Stimulated activated CD4-positive, alpha-beta T cell treated with anti-CD3 and anti-CD28 coated beads, Interleukin-1b, Interleukin-23, amount 100 ng/mL, for 4 hours (primary cell): ENCODE measurements around the gene ARHGAP8.
"Not testable (repeated sequence)": the region's sequence is repeated elsewhere in the genome, so short reads cannot be mapped to it uniquely, and the experiment has no call there.

Source experiments
- DNase-seq, 2 donors: peaks; one replicate each; pipeline ENCODE4 v3.0.0-alpha.2; 2020; ENCODE audit warnings: low read depth in 2 of 2

The ARHGAP8 gene

GRCh38 chr22:44889255-44889878 is 137.0 kb downstream of the ARHGAP8 start:
- no peak for DNase-seq

GRCh38 chr22:44890416-44891292 is 138.3 kb downstream of the ARHGAP8 start:
- DNase-seq: no peak

GRCh38 chr22:44891293-44891747 is 138.9 kb downstream of the ARHGAP8 start:
- no peak for DNase-seq

- DNase-seq: no peak
Observed at GRCh38 chr22:44891791-44892190, 139.4 kb downstream of the ARHGAP8 start.

- no peak for DNase-seq
Observed at GRCh38 chr22:44892243-44892642, 139.9 kb downstream of the ARHGAP8 start.

- DNase-seq: no peak
Observed at GRCh38 chr22:44892803-44893730, 140.7 kb downstream of the ARHGAP8 start.

GRCh38 chr22:44893731-44894080 is 141.3 kb downstream of the ARHGAP8 start:
- DNase-seq: no peak

- DNase-seq: no peak
Observed at GRCh38 chr22:44894321-44894720, 141.9 kb downstream of the ARHGAP8 start.

GRCh38 chr22:44894782-44895181 is 142.4 kb downstream of the ARHGAP8 start:
- DNase-seq: no peak

- no peak for DNase-seq
Observed at GRCh38 chr22:44895296-44896055, 143.1 kb downstream of the ARHGAP8 start.

GRCh38 chr22:44898236-44898635 is 145.9 kb downstream of the ARHGAP8 start:
- DNase-seq: no peak

GRCh38 chr22:44901301-44901700 is 148.9 kb downstream of the ARHGAP8 start:
- DNase-seq: no peak

- DNase-seq: not testable (repeated sequence)
Observed at GRCh38 chr22:44903164-44903563, 150.8 kb downstream of the ARHGAP8 start.

GRCh38 chr22:44904492-44905152 is 152.2 kb downstream of the ARHGAP8 start:
- not testable (repeated sequence) for DNase-seq

- DNase-seq: no peak
Observed at GRCh38 chr22:44906248-44906936, 154.0 kb downstream of the ARHGAP8 start.

- DNase-seq: no peak
Observed at GRCh38 chr22:44906999-44907644, 154.7 kb downstream of the ARHGAP8 start.

GRCh38 chr22:44907765-44908737 is 155.7 kb downstream of the ARHGAP8 start:
- no peak for DNase-seq

- no peak for DNase-seq
Observed at GRCh38 chr22:44909241-44909640, 156.9 kb downstream of the ARHGAP8 start.
